Effector CD4-positive, alpha-beta T cell (primary cell): ENCODE data around the gene SLC1A4.

Source experiments
- DNase-seq: peaks from one replicate; pipeline ENCODE4 v3.0.0-alpha.2; 2020

The SLC1A4 gene

GRCh38 chr2:65055422-65056214 lies 66.4 kb downstream of the SLC1A4 start:
- peak; percentile 64 for DNase-seq

- DNase-seq: peak; percentile 95
Measured at GRCh38 chr2:65056215-65057053, 67.2 kb downstream of the SLC1A4 start, which contains the start of gene CEP68. Gene CEP68 (plus strand): TSS chr2:65056416. CDS start chr2:65069445, 13,029 bp downstream.

GRCh38 chr2:65057054-65057375 lies 67.8 kb downstream of the SLC1A4 start:
- no peak for DNase-seq

GRCh38 chr2:65057391-65058052 lies 68.3 kb downstream of the SLC1A4 start:
- peak; percentile 49 for DNase-seq

DNA sequence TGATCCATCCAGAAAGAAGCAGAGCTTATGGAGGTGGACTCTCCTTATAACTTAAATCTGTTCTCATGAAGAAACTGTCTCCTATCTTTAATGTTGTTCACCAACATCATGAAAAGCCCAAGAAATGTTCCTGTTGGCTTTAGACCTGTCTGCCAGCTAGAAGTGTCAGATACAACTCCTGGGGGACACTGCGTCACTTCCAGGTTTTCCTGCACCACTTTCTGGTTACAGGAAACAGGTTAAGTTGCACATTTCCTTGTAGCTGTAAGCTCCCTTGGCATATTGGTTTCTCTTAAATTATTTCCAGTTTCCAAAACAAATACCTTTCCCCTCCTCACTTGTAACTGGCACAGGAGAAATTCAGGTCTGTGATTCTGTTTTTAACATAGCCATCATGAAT lies 69.9 kb downstream of the SLC1A4 start:
- DNase-seq: no peak

- DNase-seq: no peak
Measured at GRCh38 chr2:65061146-65061909, 72.1 kb downstream of the SLC1A4 start.

DNA sequence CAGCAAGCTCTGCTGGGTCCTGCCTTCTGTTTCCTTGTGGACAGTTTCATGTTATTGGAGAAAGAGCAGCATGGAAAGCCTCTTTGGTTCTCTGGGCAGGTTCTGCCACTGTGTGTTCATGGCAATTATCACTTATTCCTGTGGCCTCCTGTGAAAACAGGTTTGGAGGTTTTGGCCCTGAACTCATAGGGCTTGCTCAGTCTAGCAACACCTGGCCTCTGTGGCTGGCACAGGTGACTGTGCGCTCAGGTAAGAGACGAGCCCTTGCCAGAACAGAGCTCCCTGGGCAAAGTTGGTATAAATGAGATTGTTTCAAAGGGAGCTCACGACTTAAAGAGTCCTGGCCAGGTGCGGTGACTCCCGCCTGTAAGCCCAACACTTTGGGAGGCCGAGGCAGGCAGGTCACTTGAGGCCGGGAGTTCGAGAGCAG lies 72.7 kb downstream of the SLC1A4 start:
- DNase-seq: no peak

GRCh38 chr2:65062843-65063825 lies 73.9 kb downstream of the SLC1A4 start:
- DNase-seq: no peak

- no peak for DNase-seq
Measured at GRCh38 chr2:65064728-65065552, 75.7 kb downstream of the SLC1A4 start.

GRCh38 chr2:65067806-65068553 lies 78.8 kb downstream of the SLC1A4 start:
- no peak for DNase-seq

GRCh38 chr2:65069439-65069824 lies 80.2 kb downstream of the SLC1A4 start:
- DNase-seq: no peak

DNA sequence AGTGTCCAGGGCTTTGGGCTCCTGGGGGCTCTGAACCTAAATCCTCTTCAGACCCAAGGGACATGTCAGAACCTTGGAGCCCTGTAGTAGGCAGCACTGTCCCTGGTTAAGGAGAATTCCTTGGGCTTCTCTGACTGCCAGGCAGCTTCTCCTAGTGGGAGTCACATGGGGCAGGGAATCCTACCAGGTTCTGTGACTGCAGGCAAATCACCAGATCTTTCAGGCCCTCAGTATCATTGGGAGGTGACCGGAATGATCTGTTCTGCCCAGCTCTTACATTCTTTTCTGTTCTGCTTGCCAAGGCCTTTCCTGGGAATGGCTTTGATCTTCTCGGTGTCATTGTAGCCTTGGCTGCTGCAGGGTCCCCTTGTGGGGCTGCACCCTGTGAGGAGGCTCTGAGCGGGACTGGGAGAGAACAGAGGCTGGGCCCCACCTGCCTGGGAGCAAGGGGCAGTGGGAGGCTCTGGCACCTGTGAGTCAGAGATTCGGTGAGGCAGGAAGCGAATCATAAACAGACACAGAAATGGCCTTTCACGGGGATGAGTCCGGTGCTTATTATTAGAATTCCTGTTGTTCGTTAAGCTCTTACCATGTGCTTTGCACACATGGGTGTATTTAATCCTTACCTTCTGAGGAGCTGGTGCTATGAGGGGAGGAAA lies 81.1 kb downstream of the SLC1A4 start:
- DNase-seq: no peak

DNA sequence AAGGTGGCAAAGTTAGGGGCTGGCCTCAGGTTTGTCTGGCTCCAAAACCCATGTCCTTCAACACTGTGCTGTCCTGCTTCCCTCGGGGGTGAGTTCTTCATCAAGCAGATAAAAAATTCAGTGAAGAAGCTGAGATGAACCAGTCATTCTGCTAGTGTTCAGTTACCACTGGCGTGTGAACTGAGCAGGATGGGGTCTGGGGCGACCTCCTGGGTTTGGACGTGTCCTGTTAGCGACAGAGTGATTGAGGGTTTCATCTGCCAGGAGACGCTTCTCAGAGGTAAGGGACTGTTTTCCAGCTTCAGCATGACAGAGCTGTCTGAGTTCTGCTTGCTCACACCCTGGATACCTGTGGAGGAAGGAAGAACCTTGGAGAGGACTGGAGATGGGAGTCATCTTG lies 81.7 kb downstream of the SLC1A4 start:
- no peak for DNase-seq

GRCh38 chr2:65071499-65072180 lies 82.4 kb downstream of the SLC1A4 start:
- no peak for DNase-seq

GRCh38 chr2:65072181-65072970 lies 83.2 kb downstream of the SLC1A4 start:
- no peak for DNase-seq
